Gastrocnemius medialis (tissue), 4 donors: ENCODE results near the gene NFKBIB. TPM values are rescaled to one million over a fixed set of nuclear protein-coding genes. Genes with fewer than 3 reads are reported as not detected.
"Not testable (repeated sequence)": the region's sequence is repeated elsewhere in the genome, so short reads cannot be mapped to it uniquely, and the experiment has no call there.

Experiments
- ATAC-seq, 2 donors: fragments of 150-250 bp; one replicate each; pipeline ENCODE4 v1.9.1; 2016
- DNase-seq, 2 donors: peaks; one replicate each; pipeline ENCODE4 v3.0.0-alpha.2; 2019
- H3K27ac ChIP-seq, 4 donors: fragments of 200-600 bp; sonication (generic); 1 replicate in 1 of 4; 2 replicates in 3 of 4; pipeline ENCODE4 v1.5.1; 2016 to 2018; ENCODE audit warnings: mild to moderate bottlenecking in 2 of 4, moderate library complexity in 1 of 4
- H3K27me3 ChIP-seq, 3 donors: fragments of 200-600 bp; sonication (generic) in 2 of 3; 1 replicate in 1 of 3; 2 replicates in 2 of 3; pipeline versions ENCODE4 v1.5.1 to v1.6.0; 2016 to 2019; ENCODE audit warnings: mild to moderate bottlenecking in 1 of 3, moderate library complexity in 1 of 3
- H3K36me3 ChIP-seq, 2 donors: fragments of 200-600 bp; sonication (generic) in 1 of 2; one replicate each; pipeline ENCODE4 v1.5.1; 2017 to 2018
- H3K4me1 ChIP-seq, 2 donors: fragments of 200-600 bp; sonication (generic) in 1 of 2; one replicate each; pipeline ENCODE4 v1.5.1; 2016 to 2017; ENCODE audit warnings: mild to moderate bottlenecking in 2 of 2
- H3K4me3 ChIP-seq, 4 donors: fragments of 200-600 bp; sonication (generic) in 3 of 4; 1 replicate in 1 of 4; 2 replicates in 3 of 4; pipeline ENCODE4 v1.5.1; 2016 to 2019; ENCODE audit warnings: mild to moderate bottlenecking in 2 of 4
- H3K9me3 ChIP-seq, 3 donors: fragments of 200-600 bp; sonication (generic) in 2 of 3; 1 replicate in 1 of 3; 2 replicates in 2 of 3; pipeline ENCODE4 v1.5.1; 2016 to 2019
- CTCF ChIP-seq, 5 experiments: fragments of 450-650 bp in 3 of 5; fragments of 200-600 bp in 2 of 5; sonication (generic) in 2 of 5; IDR thresholded peaks in 4 of 5; conservative IDR thresholded peaks in 1 of 5; 1 replicate in 4 of 5; 2 replicates in 1 of 5; pipeline ENCODE4 v1.5.1; 2016 to 2019; ENCODE audit warnings: antibody characterized with exemption in 5 of 5, mild to moderate bottlenecking in 3 of 5, moderate library complexity in 3 of 5
- POLR2A ChIP-seq, 2 donors: fragments of 450-650 bp; IDR thresholded peaks; one replicate each; pipeline ENCODE4 v1.6.1; 2017; ENCODE audit warnings: antibody characterized with exemption in 2 of 2, mild to moderate bottlenecking in 2 of 2, moderate library complexity in 2 of 2
- in situ Hi-C, 4 donors: fragments of 200-750 bp; cut with MboI; loops; one replicate each; pipeline versions ENCODE4 v1.15.0 to v1.8.0; 2017; ENCODE audit warnings: low sequenced_read_pairs in 4 of 4
- intact Hi-C: fragments of 100-400 bp; cut with DNase I; formaldehyde crosslinking; loops from one replicate; pipeline ENCODE4 v1.15.1; 2023; ENCODE audit warnings: low total_unique reads
- total RNA-seq, 4 donors: library from RNA; depleted of rRNA; stranded (reverse); fragments of >200 nt; gene quantifications; one replicate each; pipeline versions ENCODE4 v1.1.0 to v1.2.3, GENCODE V29; 2016

Gene NFKBIB
- total RNA-seq, 4 donors from 2014 or later, result 32.2 to 63.8 (median 53.6) TPM

- Histone ChIP-seq H3K36me3 (no peaks in the 10 kb centered on the region), H3K27me3 (no peaks in the 10 kb centered on the region), H3K4me1 (peaks cover 7 to 9% of the 10 kb centered on the region in 2 donors), H3K4me3 (no peak overlapping the region), H3K27ac (no peak overlapping the region), H3K9me3 (no peaks in the 10 kb centered on the region)
- intact Hi-C loops (no loop called here), in situ Hi-C loops (no loop called here)
- TF ChIP-seq POLR2A (IDR thresholded peaks at IDR 0.05) (no peak), CTCF (IDR thresholded peaks at IDR 0.05 in 4 of 5, conservative IDR thresholded peaks at IDR 0.05 in 1 of 5) (no peak)
- no peak for ATAC-seq
- DNase-seq, result no peak
Observed at GRCh38 chr19:38856813-38857212, 43.0 kb upstream of the NFKBIB start.

GRCh38 chr19:38859631-38860204 lies 40.1 kb upstream of the NFKBIB start:
- H3K9me3 ChIP-seq, H3K27me3 ChIP-seq, H3K27ac ChIP-seq, H3K36me3 ChIP-seq, H3K4me3 ChIP-seq, in situ Hi-C loops, ATAC-seq, DNase-seq, intact Hi-C loops: not testable (repeated sequence)
- H3K4me1 ChIP-seq, result peaks cover 16 to 23% of the 10 kb centered on the region in 2 donors

DNA sequence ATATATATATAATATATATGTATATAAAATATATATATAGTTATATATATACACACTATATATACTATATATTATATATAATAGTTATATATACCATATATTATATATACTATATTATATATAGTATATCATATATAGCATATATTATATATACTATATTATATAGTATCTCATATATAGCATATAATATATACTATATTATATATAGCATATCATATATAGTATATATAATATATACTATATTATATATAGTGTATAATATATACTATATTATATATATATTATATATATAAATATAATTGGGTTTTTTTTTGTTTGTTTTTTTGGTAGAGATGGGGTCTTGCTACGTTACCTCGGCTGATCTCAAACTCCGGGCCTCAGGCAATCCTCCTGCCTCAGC lies 38.4 kb upstream of the NFKBIB start:
- H3K4me1 ChIP-seq, result peaks cover 16 to 25% of the 10 kb centered on the region in 2 donors

DNA sequence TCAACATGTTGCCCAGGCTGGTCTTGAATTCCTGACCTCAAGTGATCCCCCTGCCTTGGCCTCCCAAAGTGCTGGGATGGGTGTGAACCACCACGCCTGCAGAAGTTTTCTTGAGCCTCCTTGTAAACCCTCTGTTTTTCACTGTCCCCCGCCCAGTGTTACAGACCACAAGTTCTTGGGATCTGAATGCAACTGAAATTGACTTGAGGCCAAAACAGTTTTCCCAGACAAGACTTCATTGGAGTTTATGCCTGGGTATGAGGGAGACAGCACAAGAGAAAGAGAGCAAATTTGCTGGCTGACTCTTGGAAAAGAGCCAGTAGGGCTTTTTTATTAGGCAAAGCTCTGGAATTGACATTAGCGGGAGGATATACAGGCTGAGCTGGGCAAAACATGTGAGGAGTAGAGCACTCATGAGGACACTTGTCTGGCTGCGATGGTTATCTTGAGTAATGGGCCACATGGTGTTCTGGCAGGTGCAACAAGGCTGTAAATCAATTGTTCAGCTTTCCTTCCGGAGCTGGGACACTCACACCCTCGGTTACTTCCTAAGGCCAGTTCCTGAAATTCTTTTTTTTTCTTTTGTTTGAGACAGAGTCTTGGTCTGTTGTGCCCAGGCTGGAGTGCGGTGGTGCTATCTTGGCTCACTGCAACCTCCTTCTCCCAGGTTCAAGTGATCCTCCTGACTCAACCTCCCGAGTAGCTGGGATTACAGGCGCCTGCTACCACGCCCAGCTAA lies 37.3 kb upstream of the NFKBIB start:
- peak overlapping the region; percentile 71 to 87 (median 82) for H3K27ac ChIP-seq
- H3K36me3 ChIP-seq, result no peaks in the 10 kb centered on the region
- H3K27me3 ChIP-seq, result no peaks in the 10 kb centered on the region
- intact Hi-C loops (loop anchor here (1.0 kb wide), 1 partner anchor 10 kb away; no protein-coding TSS in a partner anchor), in situ Hi-C loops (no loop called here)
- ATAC-seq, result peak; percentile 99
- peak; percentile 78 to 86 for DNase-seq
- TF ChIP-seq POLR2A (IDR thresholded peaks at IDR 0.05), result no peak
- no peak for TF ChIP-seq CTCF (IDR thresholded peaks at IDR 0.05 in 4 of 5, conservative IDR thresholded peaks at IDR 0.05 in 1 of 5)
- H3K4me1 ChIP-seq, result peaks cover 16 to 25% of the 10 kb centered on the region in 2 donors
- H3K9me3 ChIP-seq, result no peaks in the 10 kb centered on the region
- no peak overlapping the region for H3K4me3 ChIP-seq

More for the DNA sequence above, 38.4 kb upstream of the NFKBIB start:
- H3K36me3 ChIP-seq, result no peaks in the 10 kb centered on the region
- no peak for TF ChIP-seq CTCF (IDR thresholded peaks at IDR 0.05 in 4 of 5, conservative IDR thresholded peaks at IDR 0.05 in 1 of 5)
- TF ChIP-seq POLR2A (IDR thresholded peaks at IDR 0.05), result no peak
- in situ Hi-C loops, result no loop called here
- DNase-seq, result no peak
- H3K9me3 ChIP-seq, result no peaks in the 10 kb centered on the region
- no peaks in the 10 kb centered on the region for H3K27me3 ChIP-seq
- no peak for ATAC-seq
- intact Hi-C loops, result no loop called here
- H3K4me3 ChIP-seq, result no peak overlapping the region
- peak overlapping the region in 1 of 4 donors; percentile 83 for H3K27ac ChIP-seq

DNA sequence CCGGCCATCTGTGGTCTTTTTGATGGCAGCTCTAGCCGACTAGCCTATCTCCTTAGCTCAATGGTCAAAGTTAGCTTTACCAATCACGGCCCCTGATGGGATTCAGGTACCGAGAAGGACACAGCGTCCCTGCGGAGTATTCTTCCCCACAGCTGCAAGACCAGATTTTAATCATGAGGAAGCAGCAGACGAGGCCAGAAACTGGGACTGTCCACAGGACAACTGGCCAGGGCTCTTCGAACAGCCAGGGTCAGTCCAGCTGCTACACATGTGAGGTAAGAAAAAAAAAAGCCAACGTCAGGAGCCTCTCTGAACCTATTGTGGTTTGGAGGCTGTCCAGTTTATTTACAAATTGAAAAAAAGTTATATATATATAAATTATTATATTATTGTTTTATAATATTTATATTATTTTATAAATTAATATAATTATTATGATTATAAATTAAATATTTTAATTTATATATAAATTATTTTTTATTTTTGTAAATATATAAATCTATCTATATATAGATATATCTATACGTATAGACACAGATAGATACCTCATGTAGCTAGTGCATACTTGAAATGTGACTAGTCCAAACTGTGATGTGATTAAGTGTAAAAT lies 32.5 kb upstream of the NFKBIB start:
- Histone ChIP-seq H3K4me1 (peaks cover 9 to 18% of the 10 kb centered on the region in 2 donors), H3K36me3 (no peaks in the 10 kb centered on the region), H3K4me3 (no peak overlapping the region), H3K27me3 (no peaks in the 10 kb centered on the region), H3K27ac (peak overlapping the region in 1 of 4 donors; percentile 29), H3K9me3 (no peaks in the 10 kb centered on the region)
- ATAC-seq (no peak), DNase-seq (no peak)
- TF ChIP-seq CTCF (IDR thresholded peaks at IDR 0.05 in 4 of 5, conservative IDR thresholded peaks at IDR 0.05 in 1 of 5) (no peak), POLR2A (IDR thresholded peaks at IDR 0.05) (no peak)
- intact Hi-C loops (no loop called here), in situ Hi-C loops (no loop called here)
